ENCODE results near the gene RAB11FIP4. TPM values are rescaled to one million over a fixed set of nuclear protein-coding genes. Genes with fewer than 3 reads are reported as not detected.

The RAB11FIP4 gene
- total RNA-seq, 1 experiment from 2014 or later = 54.9 TPM

DNA sequence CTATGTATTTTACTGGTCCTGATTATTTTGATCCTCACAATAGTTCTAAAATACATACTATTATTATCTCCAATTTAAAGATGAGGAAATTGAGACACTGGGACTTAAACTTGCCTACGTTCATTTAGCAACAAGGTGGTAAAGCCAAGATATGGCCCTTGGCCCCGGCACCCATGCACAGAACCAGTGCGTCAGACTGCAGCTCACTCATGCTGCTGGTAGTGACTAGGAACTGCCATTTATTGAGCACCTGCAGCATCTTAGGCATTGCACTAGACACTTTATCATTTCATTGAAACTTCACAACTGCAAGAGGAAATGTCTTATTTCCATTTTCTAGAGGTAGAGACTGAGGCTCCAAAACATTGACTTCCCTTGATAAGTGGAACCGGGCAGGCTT is 93.3 kb downstream of the RAB11FIP4 start:
- Mint-ChIP-seq H3K36me3 (no peaks in the 10 kb centered on the region), H3K9me3 (no peaks in the 10 kb centered on the region), H3K27ac (no peak overlapping the region), H3K4me1 (peaks cover 21% of the 10 kb centered on the region), H3K27me3 (ENCODE audit: low read depth) (no peaks in the 10 kb centered on the region; the same call in none of the 2 replicates), H3K4me3 (no peak overlapping the region)
- TF ChIP-seq ZBTB21 (CRISPR knock-in tag; IDR thresholded peaks at IDR 0.05; ENCODE audit: borderline replicate concordance) = no peak
- no peak for TF ChIP-seq SMAD3 (CRISPR knock-in tag; IDR thresholded peaks at IDR 0.05; ENCODE audit: borderline replicate concordance)
- TF ChIP-seq, protein P1, sequence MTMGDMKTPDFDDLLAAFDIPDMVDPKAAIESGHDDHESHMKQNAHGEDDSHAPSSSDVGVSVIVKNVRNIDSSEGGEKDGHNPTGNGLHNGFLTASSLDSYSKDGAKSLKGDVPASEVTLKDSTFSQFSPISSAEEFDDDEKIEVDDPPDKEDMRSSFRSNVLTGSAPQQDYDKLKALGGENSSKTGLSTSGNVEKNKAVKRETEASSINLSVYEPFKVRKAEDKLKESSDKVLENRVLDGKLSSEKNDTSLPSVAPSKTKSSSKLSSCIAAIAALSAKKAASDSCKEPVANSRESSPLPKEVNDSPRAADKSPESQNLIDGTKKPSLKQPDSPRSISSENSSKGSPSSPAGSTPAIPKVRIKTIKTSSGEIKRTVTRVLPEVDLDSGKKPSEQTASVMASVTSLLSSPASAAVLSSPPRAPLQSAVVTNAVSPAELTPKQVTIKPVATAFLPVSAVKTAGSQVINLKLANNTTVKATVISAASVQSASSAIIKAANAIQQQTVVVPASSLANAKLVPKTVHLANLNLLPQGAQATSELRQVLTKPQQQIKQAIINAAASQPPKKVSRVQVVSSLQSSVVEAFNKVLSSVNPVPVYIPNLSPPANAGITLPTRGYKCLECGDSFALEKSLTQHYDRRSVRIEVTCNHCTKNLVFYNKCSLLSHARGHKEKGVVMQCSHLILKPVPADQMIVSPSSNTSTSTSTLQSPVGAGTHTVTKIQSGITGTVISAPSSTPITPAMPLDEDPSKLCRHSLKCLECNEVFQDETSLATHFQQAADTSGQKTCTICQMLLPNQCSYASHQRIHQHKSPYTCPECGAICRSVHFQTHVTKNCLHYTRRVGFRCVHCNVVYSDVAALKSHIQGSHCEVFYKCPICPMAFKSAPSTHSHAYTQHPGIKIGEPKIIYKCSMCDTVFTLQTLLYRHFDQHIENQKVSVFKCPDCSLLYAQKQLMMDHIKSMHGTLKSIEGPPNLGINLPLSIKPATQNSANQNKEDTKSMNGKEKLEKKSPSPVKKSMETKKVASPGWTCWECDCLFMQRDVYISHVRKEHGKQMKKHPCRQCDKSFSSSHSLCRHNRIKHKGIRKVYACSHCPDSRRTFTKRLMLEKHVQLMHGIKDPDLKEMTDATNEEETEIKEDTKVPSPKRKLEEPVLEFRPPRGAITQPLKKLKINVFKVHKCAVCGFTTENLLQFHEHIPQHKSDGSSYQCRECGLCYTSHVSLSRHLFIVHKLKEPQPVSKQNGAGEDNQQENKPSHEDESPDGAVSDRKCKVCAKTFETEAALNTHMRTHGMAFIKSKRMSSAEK (CRISPR knock-in tag; IDR thresholded peaks at IDR 0.05; ENCODE audit: borderline replicate concordance) = no peak
- TF ChIP-seq, protein P2, sequence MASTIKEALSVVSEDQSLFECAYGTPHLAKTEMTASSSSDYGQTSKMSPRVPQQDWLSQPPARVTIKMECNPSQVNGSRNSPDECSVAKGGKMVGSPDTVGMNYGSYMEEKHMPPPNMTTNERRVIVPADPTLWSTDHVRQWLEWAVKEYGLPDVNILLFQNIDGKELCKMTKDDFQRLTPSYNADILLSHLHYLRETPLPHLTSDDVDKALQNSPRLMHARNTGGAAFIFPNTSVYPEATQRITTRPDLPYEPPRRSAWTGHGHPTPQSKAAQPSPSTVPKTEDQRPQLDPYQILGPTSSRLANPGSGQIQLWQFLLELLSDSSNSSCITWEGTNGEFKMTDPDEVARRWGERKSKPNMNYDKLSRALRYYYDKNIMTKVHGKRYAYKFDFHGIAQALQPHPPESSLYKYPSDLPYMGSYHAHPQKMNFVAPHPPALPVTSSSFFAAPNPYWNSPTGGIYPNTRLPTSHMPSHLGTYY (CRISPR knock-in tag; IDR thresholded peaks at IDR 0.05) = no peak
- no peak for TF ChIP-seq ZNF671 (CRISPR knock-in tag; IDR thresholded peaks at IDR 0.05)
- TF ChIP-seq, protein P3, sequence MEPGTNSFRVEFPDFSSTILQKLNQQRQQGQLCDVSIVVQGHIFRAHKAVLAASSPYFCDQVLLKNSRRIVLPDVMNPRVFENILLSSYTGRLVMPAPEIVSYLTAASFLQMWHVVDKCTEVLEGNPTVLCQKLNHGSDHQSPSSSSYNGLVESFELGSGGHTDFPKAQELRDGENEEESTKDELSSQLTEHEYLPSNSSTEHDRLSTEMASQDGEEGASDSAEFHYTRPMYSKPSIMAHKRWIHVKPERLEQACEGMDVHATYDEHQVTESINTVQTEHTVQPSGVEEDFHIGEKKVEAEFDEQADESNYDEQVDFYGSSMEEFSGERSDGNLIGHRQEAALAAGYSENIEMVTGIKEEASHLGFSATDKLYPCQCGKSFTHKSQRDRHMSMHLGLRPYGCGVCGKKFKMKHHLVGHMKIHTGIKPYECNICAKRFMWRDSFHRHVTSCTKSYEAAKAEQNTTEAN (CRISPR knock-in tag; IDR thresholded peaks at IDR 0.05) = no peak
- no peak for TF ChIP-seq SMAD4 (CRISPR knock-in tag; IDR thresholded peaks at IDR 0.05)
- TF ChIP-seq FOXJ3 (CRISPR knock-in tag; IDR thresholded peaks at IDR 0.05; ENCODE audit: borderline replicate concordance) = no peak
- TF ChIP-seq JUN (CRISPR knock-in tag; IDR thresholded peaks at IDR 0.05) = no peak
- TF ChIP-seq, protein P4, sequence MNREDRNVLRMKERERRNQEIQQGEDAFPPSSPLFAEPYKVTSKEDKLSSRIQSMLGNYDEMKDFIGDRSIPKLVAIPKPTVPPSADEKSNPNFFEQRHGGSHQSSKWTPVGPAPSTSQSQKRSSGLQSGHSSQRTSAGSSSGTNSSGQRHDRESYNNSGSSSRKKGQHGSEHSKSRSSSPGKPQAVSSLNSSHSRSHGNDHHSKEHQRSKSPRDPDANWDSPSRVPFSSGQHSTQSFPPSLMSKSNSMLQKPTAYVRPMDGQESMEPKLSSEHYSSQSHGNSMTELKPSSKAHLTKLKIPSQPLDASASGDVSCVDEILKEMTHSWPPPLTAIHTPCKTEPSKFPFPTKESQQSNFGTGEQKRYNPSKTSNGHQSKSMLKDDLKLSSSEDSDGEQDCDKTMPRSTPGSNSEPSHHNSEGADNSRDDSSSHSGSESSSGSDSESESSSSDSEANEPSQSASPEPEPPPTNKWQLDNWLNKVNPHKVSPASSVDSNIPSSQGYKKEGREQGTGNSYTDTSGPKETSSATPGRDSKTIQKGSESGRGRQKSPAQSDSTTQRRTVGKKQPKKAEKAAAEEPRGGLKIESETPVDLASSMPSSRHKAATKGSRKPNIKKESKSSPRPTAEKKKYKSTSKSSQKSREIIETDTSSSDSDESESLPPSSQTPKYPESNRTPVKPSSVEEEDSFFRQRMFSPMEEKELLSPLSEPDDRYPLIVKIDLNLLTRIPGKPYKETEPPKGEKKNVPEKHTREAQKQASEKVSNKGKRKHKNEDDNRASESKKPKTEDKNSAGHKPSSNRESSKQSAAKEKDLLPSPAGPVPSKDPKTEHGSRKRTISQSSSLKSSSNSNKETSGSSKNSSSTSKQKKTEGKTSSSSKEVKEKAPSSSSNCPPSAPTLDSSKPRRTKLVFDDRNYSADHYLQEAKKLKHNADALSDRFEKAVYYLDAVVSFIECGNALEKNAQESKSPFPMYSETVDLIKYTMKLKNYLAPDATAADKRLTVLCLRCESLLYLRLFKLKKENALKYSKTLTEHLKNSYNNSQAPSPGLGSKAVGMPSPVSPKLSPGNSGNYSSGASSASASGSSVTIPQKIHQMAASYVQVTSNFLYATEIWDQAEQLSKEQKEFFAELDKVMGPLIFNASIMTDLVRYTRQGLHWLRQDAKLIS (CRISPR knock-in tag; IDR thresholded peaks at IDR 0.05; ENCODE audit: borderline replicate concordance) = no peak
- TF ChIP-seq, protein P5, sequence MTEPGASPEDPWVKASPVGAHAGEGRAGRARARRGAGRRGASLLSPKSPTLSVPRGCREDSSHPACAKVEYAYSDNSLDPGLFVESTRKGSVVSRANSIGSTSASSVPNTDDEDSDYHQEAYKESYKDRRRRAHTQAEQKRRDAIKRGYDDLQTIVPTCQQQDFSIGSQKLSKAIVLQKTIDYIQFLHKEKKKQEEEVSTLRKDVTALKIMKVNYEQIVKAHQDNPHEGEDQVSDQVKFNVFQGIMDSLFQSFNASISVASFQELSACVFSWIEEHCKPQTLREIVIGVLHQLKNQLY (CRISPR knock-in tag; IDR thresholded peaks at IDR 0.05) = no peak
- no peak for TF ChIP-seq SOX15 (CRISPR knock-in tag; IDR thresholded peaks at IDR 0.05)
- TF ChIP-seq ELF4 (CRISPR knock-in tag; IDR thresholded peaks at IDR 0.05; ENCODE audit: low read depth) = no peak
- TF ChIP-seq, protein P6, sequence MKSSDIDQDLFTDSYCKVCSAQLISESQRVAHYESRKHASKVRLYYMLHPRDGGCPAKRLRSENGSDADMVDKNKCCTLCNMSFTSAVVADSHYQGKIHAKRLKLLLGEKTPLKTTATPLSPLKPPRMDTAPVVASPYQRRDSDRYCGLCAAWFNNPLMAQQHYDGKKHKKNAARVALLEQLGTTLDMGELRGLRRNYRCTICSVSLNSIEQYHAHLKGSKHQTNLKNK (CRISPR knock-in tag; IDR thresholded peaks at IDR 0.05) = no peak
- no peak for TF ChIP-seq TEAD1 (CRISPR knock-in tag; IDR thresholded peaks at IDR 0.05)
- no peak for TF ChIP-seq CREB1 (CRISPR knock-in tag; IDR thresholded peaks at IDR 0.05)
- TF ChIP-seq, protein P7, sequence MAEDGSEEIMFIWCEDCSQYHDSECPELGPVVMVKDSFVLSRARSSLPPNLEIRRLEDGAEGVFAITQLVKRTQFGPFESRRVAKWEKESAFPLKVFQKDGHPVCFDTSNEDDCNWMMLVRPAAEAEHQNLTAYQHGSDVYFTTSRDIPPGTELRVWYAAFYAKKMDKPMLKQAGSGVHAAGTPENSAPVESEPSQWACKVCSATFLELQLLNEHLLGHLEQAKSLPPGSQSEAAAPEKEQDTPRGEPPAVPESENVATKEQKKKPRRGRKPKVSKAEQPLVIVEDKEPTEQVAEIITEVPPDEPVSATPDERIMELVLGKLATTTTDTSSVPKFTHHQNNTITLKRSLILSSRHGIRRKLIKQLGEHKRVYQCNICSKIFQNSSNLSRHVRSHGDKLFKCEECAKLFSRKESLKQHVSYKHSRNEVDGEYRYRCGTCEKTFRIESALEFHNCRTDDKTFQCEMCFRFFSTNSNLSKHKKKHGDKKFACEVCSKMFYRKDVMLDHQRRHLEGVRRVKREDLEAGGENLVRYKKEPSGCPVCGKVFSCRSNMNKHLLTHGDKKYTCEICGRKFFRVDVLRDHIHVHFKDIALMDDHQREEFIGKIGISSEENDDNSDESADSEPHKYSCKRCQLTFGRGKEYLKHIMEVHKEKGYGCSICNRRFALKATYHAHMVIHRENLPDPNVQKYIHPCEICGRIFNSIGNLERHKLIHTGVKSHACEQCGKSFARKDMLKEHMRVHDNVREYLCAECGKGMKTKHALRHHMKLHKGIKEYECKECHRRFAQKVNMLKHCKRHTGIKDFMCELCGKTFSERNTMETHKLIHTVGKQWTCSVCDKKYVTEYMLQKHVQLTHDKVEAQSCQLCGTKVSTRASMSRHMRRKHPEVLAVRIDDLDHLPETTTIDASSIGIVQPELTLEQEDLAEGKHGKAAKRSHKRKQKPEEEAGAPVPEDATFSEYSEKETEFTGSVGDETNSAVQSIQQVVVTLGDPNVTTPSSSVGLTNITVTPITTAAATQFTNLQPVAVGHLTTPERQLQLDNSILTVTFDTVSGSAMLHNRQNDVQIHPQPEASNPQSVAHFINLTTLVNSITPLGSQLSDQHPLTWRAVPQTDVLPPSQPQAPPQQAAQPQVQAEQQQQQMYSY (CRISPR knock-in tag; IDR thresholded peaks at IDR 0.05) = no peak
- ChIA-PET CTCF (interaction anchor here (1.2 kb wide), 1 partner anchor 32 kb away, joined by 3 read pairs; no protein-coding TSS in a partner anchor), POLR2A (no interaction called here)
- DNase-seq (ENCODE audit: low spot score) = no peak
- ATAC-seq = no peak

Measured in WTC11 (cell line).